IPS-18a (cell line): Measurements from ENCODE around the gene GP2.

Source experiments
- H3K27ac ChIP-seq: one replicate; pipeline ENCODE4 v1.5.1; 2013; ENCODE audit warnings: low read length
- H3K27me3 ChIP-seq: one replicate; pipeline ENCODE4 v1.6.1; 2013; ENCODE audit warnings: mild to moderate bottlenecking, low read length; ENCODE audit not compliant: control insufficient read depth, insufficient read depth
- H3K36me3 ChIP-seq: one replicate; pipeline ENCODE4 v1.6.1; 2013; ENCODE audit warnings: low read depth, low read length; ENCODE audit not compliant: control insufficient read depth
- H3K4me1 ChIP-seq: one replicate; pipeline ENCODE4 v1.6.1; 2013; ENCODE audit warnings: low read depth, low read length; ENCODE audit not compliant: control insufficient read depth
- H3K4me3 ChIP-seq: one replicate; pipeline ENCODE4 v1.5.1; 2013; ENCODE audit warnings: low read length
- H3K9ac ChIP-seq: one replicate; pipeline ENCODE4 v1.6.1; 2013; ENCODE audit warnings: mild to moderate bottlenecking, low read length, moderate library complexity
- H3K9me3 ChIP-seq: one replicate; pipeline ENCODE4 v1.6.1; 2013; ENCODE audit warnings: low read depth, low read length; ENCODE audit not compliant: control insufficient read depth

The GP2 gene

DNA sequence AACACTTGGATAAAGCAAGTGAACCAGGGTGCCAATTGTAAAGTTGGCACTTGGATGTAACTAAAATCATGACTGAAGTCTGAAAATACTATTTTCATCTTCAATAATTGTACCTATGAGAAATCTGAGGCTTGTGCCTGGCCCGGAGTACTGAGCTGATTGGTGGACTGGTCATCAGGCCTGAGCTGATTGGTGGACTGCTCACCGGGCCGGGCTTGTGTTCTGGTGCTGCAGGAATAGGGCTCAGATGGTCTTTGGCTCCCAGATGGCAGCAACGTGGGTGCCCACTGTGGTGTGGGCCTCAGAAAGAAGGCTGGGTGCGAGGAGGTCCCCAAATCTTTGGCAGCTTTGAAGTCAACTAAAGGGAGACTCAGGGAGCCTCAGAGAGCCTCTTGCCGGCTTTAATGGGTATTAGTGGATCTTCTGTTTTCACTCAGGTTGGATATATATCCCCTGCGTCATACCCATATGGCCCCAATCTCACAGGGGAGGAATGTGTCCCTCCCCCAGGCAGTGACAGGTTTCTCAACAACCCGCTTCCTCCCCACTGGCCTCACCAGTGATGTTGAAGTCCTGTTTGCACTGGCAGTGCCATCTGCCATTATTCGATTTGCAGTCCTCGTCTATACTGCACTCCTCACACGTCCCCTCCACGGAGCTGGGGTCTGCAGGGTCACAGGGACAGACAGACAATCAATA lies 20.5 kb upstream of the GP2 start:
- H3K36me3 ChIP-seq = no peaks in the 10 kb centered on the region
- no peak overlapping the region for H3K4me3 ChIP-seq
- no peaks in the 10 kb centered on the region for H3K27me3 ChIP-seq
- no peak overlapping the region for H3K27ac ChIP-seq
- no peaks in the 10 kb centered on the region for H3K4me1 ChIP-seq
- no peaks in the 10 kb centered on the region for H3K9me3 ChIP-seq
- H3K9ac ChIP-seq = no peak overlapping the region

DNA sequence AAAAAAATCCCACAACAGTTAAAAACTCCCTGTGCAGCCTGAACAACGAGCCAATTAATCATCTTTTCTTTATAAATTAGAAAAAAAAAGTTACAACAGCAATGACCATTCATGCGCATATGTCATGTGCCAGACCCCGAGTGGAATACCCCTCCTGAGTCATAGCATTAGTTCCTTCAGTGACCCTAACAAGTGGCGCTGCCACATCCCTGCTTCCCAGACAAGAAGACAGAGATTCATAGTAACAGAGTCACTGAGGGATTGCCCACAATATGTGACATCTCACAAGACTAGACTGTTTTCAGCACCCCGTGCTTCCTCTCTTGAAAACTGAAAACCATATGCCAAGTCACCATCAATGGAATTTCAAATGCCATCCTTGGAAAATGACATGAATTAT lies 17.3 kb upstream of the GP2 start:
- no peaks in the 10 kb centered on the region for H3K9me3 ChIP-seq
- H3K27me3 ChIP-seq = no peaks in the 10 kb centered on the region
- no peak overlapping the region for H3K4me3 ChIP-seq
- peaks cover under 1% of the 10 kb centered on the region for H3K4me1 ChIP-seq
- H3K9ac ChIP-seq = no peak overlapping the region
- H3K36me3 ChIP-seq = no peaks in the 10 kb centered on the region
- no peak overlapping the region for H3K27ac ChIP-seq

DNA sequence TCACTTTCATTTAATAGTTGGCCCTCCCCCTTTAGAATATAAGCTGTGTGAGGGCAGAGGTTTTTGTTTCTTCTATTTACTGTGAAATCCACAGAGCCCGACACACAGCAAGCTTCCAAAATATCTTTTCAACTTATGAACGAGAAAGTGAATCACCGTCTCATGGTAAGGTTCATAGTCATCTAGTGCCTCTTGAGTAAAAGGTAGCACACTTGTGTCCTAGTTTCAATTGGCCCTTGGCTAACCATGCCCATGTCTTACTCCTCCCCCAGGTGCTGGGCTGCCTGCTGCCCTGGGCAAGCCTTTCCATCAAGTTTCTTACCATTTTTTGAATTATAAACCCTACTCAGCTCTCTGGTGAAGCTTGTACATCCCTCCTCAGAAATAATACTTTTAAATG lies 12.4 kb upstream of the GP2 start:
- Histone ChIP-seq H3K9me3 (no peaks in the 10 kb centered on the region), H3K36me3 (no peaks in the 10 kb centered on the region), H3K9ac (no peak overlapping the region), H3K4me3 (no peak overlapping the region), H3K27ac (no peak overlapping the region), H3K27me3 (no peaks in the 10 kb centered on the region), H3K4me1 (peaks cover 5% of the 10 kb centered on the region)

DNA sequence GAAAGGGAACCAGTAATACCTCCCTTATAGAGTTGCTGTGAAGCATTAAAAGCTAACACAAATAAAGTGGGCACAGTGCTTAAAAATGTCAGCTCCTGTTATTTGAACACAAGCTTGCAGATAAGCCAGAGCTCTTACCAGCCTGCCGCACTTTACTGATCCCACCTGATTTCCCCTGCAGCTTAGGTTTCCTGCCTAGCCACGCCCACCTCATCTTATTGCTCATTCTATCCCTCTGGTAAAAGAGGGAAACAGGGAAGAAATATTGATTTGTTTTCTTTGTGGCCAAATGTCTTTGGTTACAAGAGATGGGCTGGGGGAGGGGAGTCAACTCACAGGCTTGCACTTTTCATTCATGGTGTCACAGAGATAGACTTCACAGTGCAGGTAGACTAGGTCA lies 9.6 kb upstream of the GP2 start:
- Histone ChIP-seq H3K4me3 (no peak overlapping the region), H3K27ac (no peak overlapping the region), H3K4me1 (peaks cover 5% of the 10 kb centered on the region), H3K27me3 (no peaks in the 10 kb centered on the region), H3K9me3 (no peaks in the 10 kb centered on the region), H3K36me3 (no peaks in the 10 kb centered on the region), H3K9ac (no peak overlapping the region)

DNA sequence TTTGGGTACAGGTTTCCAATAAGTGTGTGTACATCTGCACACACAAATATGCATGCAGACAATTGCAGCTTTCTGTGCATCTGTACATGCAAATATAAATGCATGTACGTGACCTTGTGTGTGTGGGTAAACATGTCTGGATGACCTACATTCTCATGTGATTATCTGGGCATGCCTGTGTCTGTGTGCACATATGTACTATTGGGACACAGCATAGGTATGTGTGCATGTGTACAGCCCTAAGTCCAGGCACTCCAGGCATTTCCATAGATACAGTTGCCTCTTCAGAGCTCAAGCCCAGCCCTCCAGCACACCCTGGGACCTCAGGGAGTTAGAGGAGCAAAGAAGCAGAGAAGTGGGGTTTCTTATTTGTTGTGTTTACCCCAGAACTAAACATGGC lies 7.1 kb upstream of the GP2 start:
- Histone ChIP-seq H3K9me3 (no peaks in the 10 kb centered on the region), H3K27ac (no peak overlapping the region), H3K9ac (no peak overlapping the region), H3K36me3 (no peaks in the 10 kb centered on the region), H3K4me3 (no peak overlapping the region), H3K4me1 (peaks cover 2% of the 10 kb centered on the region), H3K27me3 (no peaks in the 10 kb centered on the region)

DNA sequence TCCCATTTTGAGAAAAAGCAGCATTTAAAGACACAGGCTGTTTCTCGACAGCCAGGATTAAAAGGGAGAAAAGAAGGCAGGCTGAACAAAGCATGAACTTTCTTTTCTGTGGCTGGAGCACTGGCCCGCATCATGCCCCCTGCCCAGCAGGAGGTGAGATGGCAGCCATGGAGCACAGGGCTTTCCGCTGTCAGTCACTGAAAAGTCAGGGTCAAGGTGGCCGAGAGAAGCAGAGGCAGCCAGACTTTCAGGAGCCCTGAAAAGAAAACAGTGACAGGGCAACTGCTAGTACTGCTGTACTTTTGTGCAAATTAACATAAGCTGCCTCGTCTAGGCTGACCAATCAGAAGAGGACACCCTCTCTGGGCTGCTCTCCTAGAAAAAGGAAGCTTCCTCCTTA lies 5.8 kb upstream of the GP2 start:
- H3K27me3 ChIP-seq = no peaks in the 10 kb centered on the region
- no peak overlapping the region for H3K9ac ChIP-seq
- H3K4me3 ChIP-seq = no peak overlapping the region
- no peak overlapping the region for H3K27ac ChIP-seq
- H3K36me3 ChIP-seq = no peaks in the 10 kb centered on the region
- H3K9me3 ChIP-seq = no peaks in the 10 kb centered on the region
- H3K4me1 ChIP-seq = no peaks in the 10 kb centered on the region

DNA sequence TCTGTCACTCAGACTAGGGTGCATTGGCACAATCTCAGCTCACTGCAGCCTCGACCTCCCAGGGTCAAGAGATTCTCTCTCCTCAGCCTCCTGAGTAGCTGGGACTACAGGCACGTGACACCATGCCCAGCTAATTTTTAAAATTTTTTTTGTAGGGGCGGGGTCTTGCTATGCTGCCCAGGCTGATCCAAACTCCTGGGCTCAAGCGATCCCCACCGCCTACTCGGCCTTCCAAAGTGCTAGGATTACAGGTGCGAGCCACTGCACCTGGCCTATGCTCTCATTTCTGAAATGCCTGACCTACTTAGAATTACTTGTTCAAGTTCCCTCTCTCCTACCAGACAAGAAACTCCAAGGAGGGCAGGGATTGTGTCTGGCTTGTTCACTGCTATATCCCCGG lies 5.1 kb upstream of the GP2 start:
- no peak overlapping the region for H3K27ac ChIP-seq
- H3K27me3 ChIP-seq = no peaks in the 10 kb centered on the region
- H3K9me3 ChIP-seq = no peaks in the 10 kb centered on the region
- H3K4me3 ChIP-seq = no peak overlapping the region
- no peaks in the 10 kb centered on the region for H3K4me1 ChIP-seq
- H3K36me3 ChIP-seq = no peaks in the 10 kb centered on the region
- H3K9ac ChIP-seq = no peak overlapping the region

DNA sequence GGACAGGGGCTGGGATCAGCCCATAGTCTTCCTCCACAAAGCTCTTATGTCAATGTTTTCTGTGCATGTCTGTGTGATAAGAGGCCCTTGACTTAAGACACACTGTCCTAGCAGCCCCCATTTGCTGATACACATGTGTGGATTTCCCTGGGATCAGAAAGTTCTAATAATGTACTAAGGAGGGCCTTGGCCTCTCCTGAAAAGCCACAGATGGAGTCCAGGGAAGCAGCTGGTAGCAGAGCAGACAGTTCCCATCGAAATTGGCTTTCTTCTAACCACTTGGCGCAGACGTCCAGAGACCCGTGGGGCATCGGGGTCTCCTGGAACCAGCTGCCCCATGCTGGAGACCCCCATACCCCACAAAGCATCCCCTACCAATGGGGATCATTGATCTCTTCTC lies 4.3 kb upstream of the GP2 start:
- no peaks in the 10 kb centered on the region for H3K36me3 ChIP-seq
- no peak overlapping the region for H3K9ac ChIP-seq
- H3K9me3 ChIP-seq = no peaks in the 10 kb centered on the region
- no peak overlapping the region for H3K4me3 ChIP-seq
- no peaks in the 10 kb centered on the region for H3K27me3 ChIP-seq
- no peak overlapping the region for H3K27ac ChIP-seq
- no peaks in the 10 kb centered on the region for H3K4me1 ChIP-seq

DNA sequence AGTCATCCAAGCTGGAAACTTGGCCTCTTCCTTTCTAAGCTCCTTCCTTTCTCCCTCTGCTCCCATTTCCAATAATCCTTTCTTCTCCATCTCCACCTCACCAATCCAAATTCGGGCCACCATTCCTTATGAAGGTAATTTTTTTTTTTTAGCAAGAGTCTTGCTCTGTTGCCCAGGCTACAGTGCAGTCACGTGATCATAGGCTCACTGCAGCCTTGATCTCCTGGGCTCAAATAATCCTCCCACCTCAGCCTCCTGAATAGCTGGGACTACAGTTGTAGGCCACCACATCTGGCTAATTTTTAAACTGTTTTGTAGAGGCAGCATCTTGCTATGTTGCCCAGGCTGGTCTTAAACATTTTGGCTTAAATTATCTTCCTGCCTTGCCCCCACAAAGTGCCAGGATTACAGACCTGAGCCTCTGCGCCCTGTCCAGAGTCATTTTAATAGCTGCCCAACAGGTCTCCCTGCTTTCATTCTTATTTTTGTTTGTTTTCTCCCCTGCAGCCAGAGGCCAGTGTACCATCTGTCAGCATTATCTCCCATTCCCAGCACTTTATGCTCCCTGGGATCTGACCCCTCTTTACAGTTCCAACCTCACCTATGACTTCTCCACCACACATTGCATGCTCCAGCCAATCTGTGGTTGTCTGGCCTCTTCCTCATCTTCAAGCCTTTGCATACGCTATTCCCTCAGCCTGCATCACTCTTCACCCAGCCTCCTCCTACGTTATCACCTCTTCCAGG lies 2.3 kb upstream of the GP2 start:
- no peaks in the 10 kb centered on the region for H3K9me3 ChIP-seq
- no peaks in the 10 kb centered on the region for H3K36me3 ChIP-seq
- H3K4me3 ChIP-seq = no peak overlapping the region
- no peak overlapping the region for H3K9ac ChIP-seq
- H3K27me3 ChIP-seq = no peaks in the 10 kb centered on the region
- no peaks in the 10 kb centered on the region for H3K4me1 ChIP-seq
- no peak overlapping the region for H3K27ac ChIP-seq

DNA sequence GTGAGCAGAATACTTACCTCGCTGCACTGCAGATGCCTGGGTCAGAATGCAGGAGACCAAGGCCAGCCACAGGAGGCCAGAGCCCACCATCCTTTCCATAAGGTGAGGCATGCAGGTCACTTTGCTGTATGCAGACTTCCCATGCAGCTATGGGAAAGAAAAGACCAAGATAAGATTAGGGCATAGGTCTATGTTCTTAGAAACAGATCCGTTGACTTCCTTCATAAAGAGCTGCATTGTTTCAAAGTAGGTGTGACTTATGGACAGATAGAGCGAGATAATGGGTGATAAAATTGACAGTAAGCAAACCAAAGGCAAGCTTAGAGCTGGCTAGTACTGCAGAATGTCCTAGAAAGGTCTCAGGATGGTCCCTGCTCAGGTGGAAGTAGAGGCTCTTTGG lies 992 bp downstream of the GP2 start:
- H3K9me3 ChIP-seq = no peaks in the 10 kb centered on the region
- H3K27me3 ChIP-seq = no peaks in the 10 kb centered on the region
- no peak overlapping the region for H3K27ac ChIP-seq
- H3K9ac ChIP-seq = no peak overlapping the region
- H3K4me3 ChIP-seq = no peak overlapping the region
- no peaks in the 10 kb centered on the region for H3K4me1 ChIP-seq
- H3K36me3 ChIP-seq = no peaks in the 10 kb centered on the region

DNA sequence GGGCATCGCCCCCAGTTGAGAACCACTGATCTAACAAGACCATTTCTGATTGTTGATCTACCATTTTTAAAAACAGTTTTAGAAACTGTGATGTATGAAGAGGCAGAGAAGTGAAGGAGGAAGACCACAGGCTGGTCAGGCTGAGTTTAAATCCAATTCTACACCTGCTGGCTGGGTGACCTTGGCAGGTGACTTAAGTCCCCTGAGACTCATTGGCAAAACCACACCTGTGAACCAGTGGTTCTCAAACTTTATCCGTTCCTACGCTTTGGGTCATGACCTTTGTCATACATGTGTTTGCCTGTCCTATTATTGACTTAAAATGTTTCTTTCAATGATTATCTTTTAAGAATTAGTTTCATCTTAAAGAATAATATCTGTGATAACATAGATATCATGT lies 2.3 kb downstream of the GP2 start:
- H3K27me3 ChIP-seq = no peaks in the 10 kb centered on the region
- no peak overlapping the region for H3K9ac ChIP-seq
- no peaks in the 10 kb centered on the region for H3K36me3 ChIP-seq
- no peak overlapping the region for H3K4me3 ChIP-seq
- no peaks in the 10 kb centered on the region for H3K4me1 ChIP-seq
- H3K9me3 ChIP-seq = no peaks in the 10 kb centered on the region
- H3K27ac ChIP-seq = no peak overlapping the region

DNA sequence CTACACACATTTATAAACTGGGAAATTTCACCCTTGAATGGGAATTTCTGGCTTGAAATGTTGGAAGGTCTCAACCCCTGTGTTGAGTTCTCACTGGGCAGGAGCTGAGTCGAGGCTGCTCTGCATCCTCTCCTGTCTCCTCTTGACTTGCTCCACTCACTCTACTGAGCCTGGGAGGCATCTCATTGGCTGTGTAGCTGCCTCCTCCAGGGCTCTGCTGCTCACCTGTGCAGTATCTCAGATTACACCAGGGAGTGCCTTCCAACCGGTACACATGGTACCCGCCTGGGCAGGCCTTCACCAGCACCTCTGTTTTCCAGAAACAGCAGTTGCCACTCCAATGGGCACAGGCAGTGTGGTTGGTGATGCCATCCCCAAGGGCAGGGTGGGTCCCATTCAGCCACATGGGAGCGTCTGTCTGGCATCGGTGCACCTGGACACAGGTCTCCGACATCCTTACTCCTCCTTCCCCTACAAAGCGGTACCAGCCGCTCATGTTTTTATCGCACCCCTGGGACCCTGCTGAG lies 3.7 kb downstream of the GP2 start:
- H3K27me3 ChIP-seq = no peaks in the 10 kb centered on the region
- no peaks in the 10 kb centered on the region for H3K9me3 ChIP-seq
- no peak overlapping the region for H3K9ac ChIP-seq
- no peak overlapping the region for H3K27ac ChIP-seq
- H3K36me3 ChIP-seq = no peaks in the 10 kb centered on the region
- H3K4me1 ChIP-seq = no peaks in the 10 kb centered on the region
- no peak overlapping the region for H3K4me3 ChIP-seq
